K562 (cell line): ENCODE data around the gene HBQ1. TPM values are rescaled to one million over a fixed set of nuclear protein-coding genes. Genes with fewer than 3 reads are reported as not detected.
A peak's percentile ranks its signal among the peaks of the same experiment; 100 is the strongest.

Experiments
- AFF1 ChIP-seq, 2 experiments: fragments of 450-650 bp; IDR thresholded peaks; 2 replicates each; pipeline ENCODE4 v1.6.1; 2018; ENCODE audit warnings: mild to moderate bottlenecking in 2 of 2, low read depth in 1 of 2; ENCODE audit not compliant: partially characterized antibody in 2 of 2
- ATF6 ChIP-seq: sonication (generic); formaldehyde crosslinking; IDR thresholded peaks from 2 replicates; pipeline ENCODE4 v1.4.0; 2020; ENCODE audit warnings: mild to moderate bottlenecking, missing genetic modification reagents
- CHD2 ChIP-seq: IDR thresholded peaks from 2 replicates; pipeline ENCODE4 v1.6.1; 2011; ENCODE audit warnings: low read depth, low read length
- CSDE1 ChIP-seq, 2 experiments: fragments of 450-650 bp; IDR thresholded peaks; 2 replicates each; pipeline ENCODE4 v1.6.1; 2016; ENCODE audit warnings: mild to moderate bottlenecking in 1 of 2
- EWSR1 ChIP-seq: fragments of 450-650 bp; IDR thresholded peaks from 2 replicates; pipeline ENCODE4 v1.6.1; 2018; ENCODE audit warnings: borderline replicate concordance, mild to moderate bottlenecking, low read depth, moderate library complexity; ENCODE audit not compliant: partially characterized antibody
- HSF4 ChIP-seq: fragments of 250-450 bp; sonication (Bioruptor Pico); IDR thresholded peaks from 2 replicates; pipeline ENCODE4 v2.1.2; 2022; ENCODE audit warnings: mild to moderate bottlenecking, moderate library complexity, borderline replicate concordance
- KDM1A ChIP-seq, 2 experiments: fragments of 450-650 bp; IDR thresholded peaks; 2 replicates each; pipeline ENCODE4 v1.6.1; 2016; ENCODE audit warnings: mild to moderate bottlenecking in 2 of 2
- NCOR1 ChIP-seq: fragments of 450-650 bp; IDR thresholded peaks from 2 replicates; pipeline ENCODE4 v1.6.1; 2016; ENCODE audit warnings: mild to moderate bottlenecking, moderate library complexity
- RERE ChIP-seq: sonication (generic); formaldehyde crosslinking; IDR thresholded peaks from 2 replicates; pipeline ENCODE4 v1.8.0; 2023; ENCODE audit warnings: missing genetic modification reagents, mild to moderate bottlenecking, borderline replicate concordance
- TRIM25 ChIP-seq: fragments of 450-650 bp; IDR thresholded peaks from 2 replicates; pipeline ENCODE4 v1.7.0; 2016; ENCODE audit warnings: borderline replicate concordance
- ZNF212 ChIP-seq: fragments of 450-650 bp; formaldehyde crosslinking; IDR thresholded peaks from 2 replicates; pipeline ENCODE4 v1.4.0; 2020; ENCODE audit warnings: mild to moderate bottlenecking
- ZNF766 ChIP-seq: fragments of 200-800 bp; sonication (Bioruptor generic); conservative IDR thresholded peaks from 2 replicates; pipeline ENCODE4 v1.6.1; 2016; ENCODE audit warnings: missing genetic modification characterization, missing compliant biosample characterization
- ZZZ3 ChIP-seq: fragments of 450-650 bp; IDR thresholded peaks from 2 replicates; pipeline ENCODE4 v1.6.1; 2016; ENCODE audit warnings: antibody characterized with exemption, mild to moderate bottlenecking, moderate library complexity
- polyA plus RNA-seq, 8 experiments: library from polyadenylated mRNA; depleted of rRNA in 4 of 8; stranded (reverse) in 5 of 8; unstranded in 3 of 8; fragments of >200 nt; fragmentation: Nextera tagmentation in 2 of 8; fragmentation: Illumina TruSeq in 1 of 8; extraction: Ambion mirVana in 2 of 8; extraction: Trizol in 1 of 8; gene quantifications; 2 replicates each; pipeline versions ENCODE4 v1.2.1 to v1.2.3, GENCODE V29; 2011 to 2014; ENCODE audit warnings: inconsistent platforms in 1 of 8, missing spikeins in 1 of 8
- total RNA-seq, 7 experiments: library from RNA; depleted of rRNA in 6 of 7; stranded (reverse); fragments of >200 nt in 6 of 7; fragmentation: Illumina TruSeq in 2 of 7; extraction: Trizol in 2 of 7; gene quantifications; 2 replicates each; pipeline versions ENCODE4 v1.2.1 to v1.2.3, GENCODE V29; 2011 to 2021; ENCODE audit warnings: low replicate concordance in 1 of 7

Gene HBQ1
- total and polyA plus RNA-seq, 9 of the 15 experiments (the other 6 are each of a cell fraction or from before 2014, with no cell fraction given), result 2.3 to 190 (median 19.8) TPM

- TF ChIP-seq ZZZ3 (no peak), AFF1 (IDR thresholded peaks at IDR 0.05; ENCODE audit: low read depth in 1 of 2, partially characterized antibody in 2 of 2) (no peak), ZNF766 (CRISPR knock-in tag) (0 out of 2 replicates have a peak, but pooled peaks have one; percentile 15), HSF4 (CRISPR knock-in tag) (no peak), EWSR1 (no peak), ATF6 (CRISPR knock-in tag) (peak; percentile 99), ZNF212 (CRISPR knock-in tag) (no peak), RERE (CRISPR knock-in tag) (peak; percentile 100), CHD2 (peak; percentile 96), TRIM25 (no peak), KDM1A (IDR thresholded peaks at IDR 0.05) (no peak), NCOR1 (no peak), CSDE1 (IDR thresholded peaks at IDR 0.05) (no peak)
Measured at GRCh38 chr16:180681-181564, 664 bp downstream of the HBQ1 start (continued).
